HUDEP-2 (cell line): ENCODE results near the gene GAPDHS.

Experiments used
- DNase-seq, 76 experiments: peaks; one replicate each; lab custom pipeline; 2025; ENCODE audit not compliant: unreplicated experiment in 76 of 76; lab: John Stamatoyannopoulos, UW

Gene GAPDHS

GRCh38 chr19:35533201-35533821 lies at the start of gene GAPDHS:
GAPDHS (plus strand) TSS chr19:35533456; CDS start chr19:35533528, 72 bp downstream.
- no peak for DNase-seq

- no peak for DNase-seq
Measured at GRCh38 chr19:35484252-35485036, 48.8 kb upstream of the GAPDHS start.

DNA sequence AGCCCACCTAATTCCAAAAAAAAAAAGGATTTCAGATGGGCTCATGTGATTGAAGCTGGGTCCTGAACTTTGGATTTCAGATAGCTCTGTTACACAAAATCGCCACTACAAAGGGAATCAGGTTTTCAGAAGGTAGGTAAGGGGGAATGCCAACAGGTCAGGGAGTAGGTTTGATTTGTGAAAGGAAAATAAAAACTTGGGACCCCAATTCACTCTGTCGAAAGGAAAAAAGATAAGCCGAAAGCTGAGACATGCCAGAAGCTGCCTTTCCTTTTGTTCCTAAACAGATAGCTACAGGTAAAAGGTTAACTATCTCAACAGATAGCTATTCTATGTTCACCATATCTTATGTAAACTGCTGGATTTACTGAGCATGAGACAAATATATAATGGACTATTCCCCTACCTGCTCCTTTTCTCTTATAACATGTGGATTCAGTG lies 47.0 kb upstream of the GAPDHS start:
- no peak for DNase-seq

GRCh38 chr19:35487656-35488182 lies 45.5 kb upstream of the GAPDHS start:
- DNase-seq, result no peak

DNA sequence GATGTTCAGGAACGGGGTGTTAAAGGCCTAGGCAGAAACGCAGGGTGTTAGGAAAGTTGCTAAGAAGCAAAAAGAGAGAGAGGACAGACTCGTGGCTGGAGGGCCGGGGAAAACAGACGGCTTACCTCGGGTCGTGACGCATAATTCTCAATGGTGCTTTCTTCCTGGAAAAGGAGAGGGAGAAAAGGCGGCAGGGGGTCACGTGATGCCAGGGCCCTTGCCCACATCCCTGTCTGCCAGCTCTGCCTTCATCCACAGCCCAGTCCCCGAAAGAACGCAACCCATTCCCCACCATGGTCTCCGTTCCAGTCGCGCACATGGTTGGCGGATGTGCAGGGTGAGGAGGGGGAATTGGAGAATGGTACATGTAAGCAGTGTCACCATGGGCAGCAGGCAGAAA lies 44.6 kb upstream of the GAPDHS start:
- DNase-seq, result no peak

- DNase-seq, result no peak
Measured at GRCh38 chr19:35490364-35490763, 42.9 kb upstream of the GAPDHS start, which contains the start of gene KRTDAP. KRTDAP (minus strand) TSS chr19:35490464; CDS start chr19:35490442, 22 bp downstream.

GRCh38 chr19:35491836-35492360 lies 41.4 kb upstream of the GAPDHS start:
- DNase-seq, result no peak

DNA sequence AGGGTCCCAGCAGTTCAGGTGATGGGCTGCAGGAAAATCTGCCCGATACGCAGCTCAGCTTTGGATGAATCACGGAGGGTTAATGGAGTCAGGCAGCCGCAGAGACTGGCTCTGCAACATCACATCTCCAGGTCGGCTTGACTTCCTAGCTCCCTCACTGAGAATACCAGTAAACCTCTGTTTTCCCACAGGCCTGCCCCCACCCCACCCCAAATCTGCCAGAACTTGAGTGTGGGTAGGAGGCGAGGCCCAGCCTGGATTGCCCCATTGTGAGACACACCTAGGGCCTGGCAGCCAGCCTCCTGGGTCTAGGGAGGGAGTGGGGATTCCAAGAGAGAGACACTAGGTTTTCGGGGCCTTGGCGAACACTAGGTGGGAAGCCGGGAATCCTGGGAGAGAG lies 39.3 kb upstream of the GAPDHS start:
- DNase-seq, result no peak

DNA sequence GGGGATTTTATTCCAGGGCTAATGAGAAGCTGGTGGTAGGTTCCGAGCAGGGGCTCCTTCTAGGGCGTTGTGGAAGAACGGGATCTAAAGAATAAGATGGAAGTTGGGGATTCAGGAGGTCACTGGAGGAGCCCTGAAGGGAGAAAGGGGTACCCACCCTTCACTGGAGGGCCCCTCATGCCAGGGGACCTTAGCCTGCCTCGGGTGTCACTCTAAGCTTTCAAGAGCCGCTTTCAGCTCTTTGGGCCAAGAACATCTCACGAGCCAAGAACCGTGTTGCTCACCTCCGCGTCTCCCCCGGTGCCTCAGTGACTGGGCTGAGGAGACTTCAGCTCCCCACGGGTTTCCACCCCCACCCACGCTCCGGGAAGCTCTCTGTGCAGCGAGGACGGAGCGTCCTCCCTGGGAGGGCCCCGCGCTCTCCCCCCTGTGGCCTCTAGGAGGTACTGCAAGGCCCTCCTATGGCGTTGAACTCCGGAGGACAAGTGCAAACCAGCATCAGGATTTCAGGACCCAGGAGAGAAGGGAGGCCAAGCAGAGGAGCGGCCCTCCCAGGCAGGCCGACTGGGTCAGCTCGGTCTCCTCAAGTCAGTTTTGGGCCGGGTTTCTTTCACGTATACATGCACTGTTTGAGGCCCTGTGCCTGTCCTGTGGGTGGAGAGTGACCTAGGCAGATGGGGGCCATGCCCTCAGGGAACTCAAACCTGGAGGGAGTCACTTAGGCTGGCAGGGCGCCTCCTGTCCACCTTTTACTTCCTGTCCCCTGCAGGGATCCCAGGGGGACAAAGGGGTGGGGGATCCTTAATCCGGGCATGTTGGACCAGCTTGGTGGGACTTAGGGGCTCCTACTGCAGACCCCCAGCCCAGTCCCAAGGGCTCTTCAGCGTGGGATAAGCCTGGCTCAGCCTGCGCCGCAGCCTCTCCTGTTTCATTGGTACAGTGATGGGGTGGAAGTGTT lies 37.9 kb upstream of the GAPDHS start:
- DNase-seq, result peak in 58 of 76 experiments; percentile 10 to 74 (median 48)

DNA sequence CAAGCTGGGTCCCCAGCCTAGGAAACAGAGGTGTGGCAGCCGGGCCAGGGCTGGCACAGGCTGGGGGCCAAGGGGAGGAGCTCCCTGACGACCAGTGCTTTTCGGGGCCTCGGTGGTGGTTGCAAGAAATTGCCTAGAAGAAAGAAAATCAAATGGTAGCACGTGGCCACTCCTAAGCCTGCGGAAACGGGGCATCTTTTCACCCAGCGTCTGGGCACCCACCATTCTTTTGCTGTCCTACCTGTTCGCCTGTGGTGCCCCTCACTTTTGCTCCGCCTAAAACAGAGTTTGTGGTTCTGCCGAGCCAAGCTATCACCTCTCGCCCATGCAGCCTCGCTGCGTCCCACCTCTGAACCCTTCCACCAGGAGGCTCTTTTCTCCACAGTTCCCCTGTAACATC lies 35.9 kb upstream of the GAPDHS start:
- no peak for DNase-seq

DNA sequence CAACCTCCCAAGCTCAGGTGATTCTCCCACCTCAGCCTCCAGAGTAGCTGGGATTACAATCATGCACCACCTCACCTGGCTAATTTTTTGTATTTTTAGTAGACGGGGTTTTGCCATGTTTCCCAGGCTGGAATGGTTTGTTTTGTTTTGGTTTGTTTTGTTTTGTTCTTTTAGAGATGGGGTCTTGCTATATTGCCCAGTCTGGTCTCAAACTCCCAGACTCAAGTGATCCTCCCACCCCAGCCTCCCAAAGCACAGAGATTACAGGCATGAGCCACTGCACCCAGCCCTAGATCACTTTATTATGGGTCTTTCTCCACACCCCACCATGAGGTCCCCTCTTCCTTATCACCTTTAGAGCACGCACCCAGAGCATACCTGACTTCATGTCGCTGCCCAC lies 35.0 kb upstream of the GAPDHS start:
- no peak for DNase-seq

- no peak for DNase-seq
Measured at GRCh38 chr19:35498984-35499527, 34.2 kb upstream of the GAPDHS start.

- no peak for DNase-seq
Measured at GRCh38 chr19:35500611-35501010, 32.6 kb upstream of the GAPDHS start.

- no peak for DNase-seq
Measured at GRCh38 chr19:35501684-35502083, 31.6 kb upstream of the GAPDHS start.

DNA sequence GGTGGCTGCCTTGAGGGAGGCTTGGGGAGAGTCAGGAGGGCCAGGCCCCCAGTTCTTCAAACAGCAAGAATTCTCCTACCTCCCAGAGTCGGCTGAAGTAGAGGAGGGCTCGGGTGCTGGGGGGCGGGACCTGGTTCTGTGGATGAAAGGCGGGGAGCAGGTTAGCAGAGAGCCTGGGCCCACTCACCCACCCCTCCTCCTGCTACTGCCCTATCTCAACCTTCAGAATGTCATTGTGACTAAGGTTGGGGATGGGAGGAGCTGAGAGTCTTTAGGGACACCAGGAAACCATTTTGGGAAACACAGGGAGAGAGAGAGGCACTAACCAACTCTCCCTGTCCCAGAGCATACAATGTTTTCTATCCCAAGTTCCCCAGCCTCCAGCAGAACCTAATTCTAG lies 30.5 kb upstream of the GAPDHS start:
- no peak for DNase-seq

DNA sequence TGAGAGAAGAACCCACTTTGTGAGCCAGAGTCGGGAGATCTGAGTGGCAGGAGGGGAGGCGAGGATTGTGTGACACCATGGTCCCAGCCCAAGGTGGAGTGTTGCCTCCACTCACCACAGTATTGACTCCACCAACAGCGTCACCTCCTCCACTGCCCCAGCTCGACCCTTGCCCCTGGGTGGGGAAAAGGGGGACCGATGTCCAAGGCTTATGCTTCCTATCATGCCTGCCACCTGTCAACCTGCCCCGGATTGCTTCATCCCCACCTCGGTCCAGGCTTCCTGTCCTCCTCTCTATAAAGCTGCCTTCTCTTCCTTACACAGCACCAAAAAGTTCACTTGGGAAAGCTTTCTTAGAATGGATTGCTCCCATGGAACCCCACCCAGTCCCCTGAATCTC lies 27.2 kb upstream of the GAPDHS start:
- DNase-seq, result no peak

GRCh38 chr19:35507561-35507960 lies 25.7 kb upstream of the GAPDHS start:
- DNase-seq, result no peak

DNA sequence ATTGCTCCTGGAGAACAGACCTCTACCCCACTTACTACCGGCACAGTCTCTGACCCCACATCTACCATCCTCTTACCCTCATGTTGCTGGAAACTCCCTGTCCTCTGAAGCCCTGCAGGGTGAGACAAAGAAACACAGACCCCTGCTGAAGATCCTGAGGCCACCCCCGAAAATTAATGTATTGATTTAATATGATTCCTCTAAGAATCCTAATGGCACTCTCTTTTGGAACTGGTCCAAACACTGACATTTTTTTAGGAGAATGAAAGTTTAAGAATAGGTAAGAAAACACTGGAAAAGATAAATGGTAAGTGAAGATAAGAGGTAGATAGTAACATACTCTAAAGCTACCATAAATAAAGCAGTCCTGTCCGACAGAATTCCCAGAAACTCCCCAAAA lies 25.1 kb upstream of the GAPDHS start:
- DNase-seq, result no peak

- peak in 7 of 76 experiments; percentile 14 to 31 (median 22) for DNase-seq
Measured at GRCh38 chr19:35509018-35509652, 24.1 kb upstream of the GAPDHS start.
